NB4 (cell line): ENCODE measurements around the gene EHMT1.

Experiments used
- CTCF ChIP-seq: IDR thresholded peaks from one replicate; pipeline ENCODE4 v1.5.1; 2012; ENCODE audit warnings: low read depth, low read length
- MYC ChIP-seq: IDR thresholded peaks from 2 replicates; pipeline ENCODE4 v1.6.1; 2011; ENCODE audit warnings: low read depth, low read length
- POLR2A ChIP-seq: IDR thresholded peaks from 2 replicates; pipeline ENCODE4 v1.6.1; 2011; ENCODE audit warnings: mild to moderate bottlenecking; ENCODE audit not compliant: insufficient read length; ENCODE audit errors: extremely low read depth

GRCh38 chr9:137814841-137815240 lies 196.0 kb downstream of the EHMT1 start:
- TF ChIP-seq CTCF (no peak), POLR2A (no peak), MYC (no peak)
